Measurements from ENCODE around the gene ZNF557. TPM values are rescaled to one million over a fixed set of nuclear protein-coding genes. Genes with fewer than 3 reads are reported as not detected.

Gene ZNF557
- total and polyA plus RNA-seq, 2 of the 8 experiments (the other 6 are each of a cell fraction or from before 2014, with no cell fraction given), result 1.4 to 7.4 TPM

DNA sequence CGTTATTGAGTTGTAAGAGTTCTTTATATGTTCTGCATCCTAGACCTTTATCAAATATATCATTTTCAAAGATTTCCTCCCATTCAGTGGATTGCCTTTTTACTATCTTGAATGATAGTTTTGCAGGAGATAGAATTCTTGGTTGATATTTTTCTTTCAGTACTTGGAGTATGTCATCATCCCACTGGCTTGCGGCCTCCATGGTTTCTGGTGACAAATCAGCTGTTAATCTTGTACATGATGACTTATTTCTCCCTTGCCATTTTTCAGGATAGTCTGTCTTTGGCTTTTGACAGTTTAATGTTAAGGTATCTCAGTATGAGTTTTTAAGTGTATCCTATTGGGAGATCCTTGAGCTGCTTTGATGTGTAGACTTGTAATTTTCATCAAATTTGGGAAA, 8.5 kb downstream of the ZNF557 start:
- Histone ChIP-seq H3K56ac (replicated peaks; ENCODE audit: insufficient read length, low read depth, low read length) (no peak overlapping the region), H3K4me2 (ENCODE audit: insufficient read depth in 1 of 2, low read depth in 2 of 2, low read length in 2 of 2) (no peak overlapping the region), H3K14ac (ENCODE audit: insufficient read length) (no peak overlapping the region), H3K18ac (ENCODE audit: extremely low read depth, low read length) (no peak overlapping the region), H4K91ac (replicated peaks; ENCODE audit: insufficient read length, low read length) (no peak overlapping the region), H2BK5ac (ENCODE audit: low read depth, low read length) (no peak overlapping the region), H3K9me3 (ENCODE audit: insufficient read depth in 2 of 2, low read depth in 1 of 2, low read length in 1 of 2) (peaks cover 52 to 69% of the 10 kb centered on the region in 2 experiments), H3K79me2 (ENCODE audit: control insufficient read depth in 1 of 2, insufficient read depth in 2 of 2, low read length in 2 of 2) (no peaks in the 10 kb centered on the region), H4K8ac (ENCODE audit: extremely low read depth, insufficient read depth, low read length) (no peak overlapping the region), H4K20me1 (replicated peaks in 1 of 2; ENCODE audit: control insufficient read depth in 1 of 2, insufficient read depth in 2 of 2, low read length in 2 of 2) (no peaks in the 10 kb centered on the region), H2BK15ac (ENCODE audit: low read length) (no peak overlapping the region), H2BK20ac (ENCODE audit: low read length) (no peak overlapping the region), H2AFZ (ENCODE audit: low read length) (no peak overlapping the region), H2AK5ac (ENCODE audit: low read depth, low read length) (no peak overlapping the region), H2BK12ac (ENCODE audit: low read depth, low read length) (no peak overlapping the region), H3K9ac (replicated peaks in 1 of 4; ENCODE audit: extremely low read depth in 1 of 4, low read depth in 3 of 4, low read length in 3 of 4) (no peak overlapping the region), H3K23ac (ENCODE audit: insufficient read length) (no peak overlapping the region), H4K5ac (ENCODE audit: insufficient read length, low read depth, low read length) (no peak overlapping the region), H2BK120ac (replicated peaks; ENCODE audit: low read depth, low read length) (no peak overlapping the region), H3K27ac (ENCODE audit: low read depth, low read length) (no peak overlapping the region), H3K4ac (replicated peaks; ENCODE audit: insufficient read length, low read depth, low read length) (no peak overlapping the region), H3K27me3 (replicated peaks in 1 of 4; ENCODE audit: control insufficient read depth in 3 of 4, extremely low read depth in 1 of 4, insufficient read depth in 3 of 4, low read length in 3 of 4) (no peaks in the 10 kb centered on the region), H3K79me1 (ENCODE audit: low read depth, low read length) (no peaks in the 10 kb centered on the region), H3K36me3 (ENCODE audit: control insufficient read depth in 2 of 4, insufficient read depth in 4 of 4, low read length in 3 of 4) (peaks cover 34 to 96% (median 68%) of the 10 kb centered on the region in 4 experiments), H3K4me1 (replicated peaks in 1 of 4; ENCODE audit: control insufficient read depth in 3 of 4, insufficient read depth in 4 of 4, low read length in 3 of 4) (no peaks in the 10 kb centered on the region), H3K23me2 (ENCODE audit: low read depth, low read length) (no peaks in the 10 kb centered on the region), H3K4me3 (ENCODE audit: extremely low read depth in 1 of 4, insufficient read depth in 2 of 4, low read depth in 3 of 4, low read length in 4 of 4) (no peak overlapping the region)
- FAIRE-seq, result no peak
- DNase-seq (ENCODE audit: low read depth in 1 of 2, low spot score in 2 of 2), result no peak
- WGBS, 2 experiments (ENCODE audit: extremely low coverage in 1 of 2, insufficient coverage in 1 of 2, insufficient read length in 1 of 2, insufficient replicate concordance in 2 of 2, low coverage in 1 of 2, low lambda C conversion rate in 2 of 2, missing lambda C conversion rate in 1 of 2), result 98% methylated on average over 2 of the region's 2 CpGs; no CpG with 5 or more reads in 1 of the 2 experiments
- ChIA-PET CTCF (ENCODE audit: partially characterized antibody) (no interaction called here), POLR2A (ENCODE audit: partially characterized antibody) (interaction anchor here (1.5 kb wide), 1 partner anchor 8 kb away, joined by 6 read pairs; no protein-coding TSS in a partner anchor)
- TF ChIP-seq ZNF274 (IDR thresholded peaks at IDR 0.05; ENCODE audit: borderline replicate concordance, extremely low read depth, low read length), result no peak
- TF ChIP-seq, protein P1, sequence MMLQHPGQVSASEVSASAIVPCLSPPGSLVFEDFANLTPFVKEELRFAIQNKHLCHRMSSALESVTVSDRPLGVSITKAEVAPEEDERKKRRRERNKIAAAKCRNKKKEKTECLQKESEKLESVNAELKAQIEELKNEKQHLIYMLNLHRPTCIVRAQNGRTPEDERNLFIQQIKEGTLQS (IDR thresholded peaks at IDR 0.05; ENCODE audit: insufficient read depth, low read depth, low read length), result no peak
- no peak for TF ChIP-seq TAF1 (IDR thresholded peaks at IDR 0.05; ENCODE audit: low read depth, low read length)
- no peak for TF ChIP-seq RNF2 (IDR thresholded peaks at IDR 0.05; ENCODE audit: borderline replicate concordance, low read depth, low read length, missing control alignments, poor library complexity, severe bottlenecking)
- no peak for TF ChIP-seq RXRA (IDR thresholded peaks at IDR 0.05; ENCODE audit: insufficient read depth, low read depth, low read length)
- no peak for TF ChIP-seq TCF12 (IDR thresholded peaks at IDR 0.05; ENCODE audit: low read depth, low read length)
- TF ChIP-seq NRF1 (IDR thresholded peaks at IDR 0.05; ENCODE audit: low read depth, low read length), result no peak
- TF ChIP-seq SP1 (IDR thresholded peaks at IDR 0.05; ENCODE audit: low read depth, low read length), result no peak
- no peak for TF ChIP-seq POLR2A (IDR thresholded peaks at IDR 0.05; ENCODE audit: control extremely low read depth in 1 of 2, low read depth in 2 of 2, low read length in 2 of 2)
- no peak for TF ChIP-seq RAD21 (IDR thresholded peaks at IDR 0.05 in 1 of 2, conservative IDR thresholded peaks at IDR 0.05 in 1 of 2; ENCODE audit: low read depth in 2 of 2, low read length in 2 of 2)
- TF ChIP-seq POLR2AphosphoS5 (IDR thresholded peaks at IDR 0.05; ENCODE audit: low read depth, low read length), result no peak
- TF ChIP-seq ATF2 (IDR thresholded peaks at IDR 0.05; ENCODE audit: low read length), result no peak
- TF ChIP-seq CHD2 (IDR thresholded peaks at IDR 0.05; ENCODE audit: low read length), result no peak

All from H1 (cell line).